C4-2B (cell line): ENCODE data around the gene SMURF1.

Source experiments
- ZFX ChIP-seq: fragments of 450-650 bp; IDR thresholded peaks from 2 replicates; pipeline ENCODE4 v1.6.1; 2017
- TF ChIP-seq, protein P1 (sequence below): fragments of 450-650 bp; conservative IDR thresholded peaks from 2 replicates; pipeline ENCODE4 v1.5.1; 2017; ENCODE audit warnings: mild to moderate bottlenecking

GRCh38 chr7:99106821-99107241, 37.1 kb downstream of the SMURF1 start:
- TF ChIP-seq, protein P1, sequence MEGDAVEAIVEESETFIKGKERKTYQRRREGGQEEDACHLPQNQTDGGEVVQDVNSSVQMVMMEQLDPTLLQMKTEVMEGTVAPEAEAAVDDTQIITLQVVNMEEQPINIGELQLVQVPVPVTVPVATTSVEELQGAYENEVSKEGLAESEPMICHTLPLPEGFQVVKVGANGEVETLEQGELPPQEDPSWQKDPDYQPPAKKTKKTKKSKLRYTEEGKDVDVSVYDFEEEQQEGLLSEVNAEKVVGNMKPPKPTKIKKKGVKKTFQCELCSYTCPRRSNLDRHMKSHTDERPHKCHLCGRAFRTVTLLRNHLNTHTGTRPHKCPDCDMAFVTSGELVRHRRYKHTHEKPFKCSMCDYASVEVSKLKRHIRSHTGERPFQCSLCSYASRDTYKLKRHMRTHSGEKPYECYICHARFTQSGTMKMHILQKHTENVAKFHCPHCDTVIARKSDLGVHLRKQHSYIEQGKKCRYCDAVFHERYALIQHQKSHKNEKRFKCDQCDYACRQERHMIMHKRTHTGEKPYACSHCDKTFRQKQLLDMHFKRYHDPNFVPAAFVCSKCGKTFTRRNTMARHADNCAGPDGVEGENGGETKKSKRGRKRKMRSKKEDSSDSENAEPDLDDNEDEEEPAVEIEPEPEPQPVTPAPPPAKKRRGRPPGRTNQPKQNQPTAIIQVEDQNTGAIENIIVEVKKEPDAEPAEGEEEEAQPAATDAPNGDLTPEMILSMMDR = no peak
- TF ChIP-seq ZFX = no peak
